Transverse colon (tissue), 4 donors: Measurements from ENCODE around the gene MPPED1.

Experiments used
- CTCF ChIP-seq, 5 experiments: fragments of 200-600 bp in 3 of 5; fragments of 450-650 bp in 2 of 5; sonication (generic) in 3 of 5; IDR thresholded peaks; 1 replicate in 2 of 5; 2 replicates in 3 of 5; pipeline ENCODE4 v1.5.1; 2016 to 2017; ENCODE audit warnings: antibody characterized with exemption in 5 of 5, inconsistent platforms in 3 of 5, mild to moderate bottlenecking in 2 of 5, moderate library complexity in 1 of 5
- POLR2A ChIP-seq: fragments of 450-650 bp; IDR thresholded peaks from one replicate; pipeline ENCODE4 v1.6.1; 2016; ENCODE audit warnings: antibody characterized with exemption, mild to moderate bottlenecking, moderate library complexity
- POLR2AphosphoS5 ChIP-seq, 3 donors: sonication (generic); formaldehyde crosslinking; IDR thresholded peaks; one replicate each; pipeline ENCODE4 v1.6.1; 2016; ENCODE audit warnings: antibody characterized with exemption in 3 of 3

- no peak for TF ChIP-seq CTCF (IDR thresholded peaks at IDR 0.05)
- TF ChIP-seq POLR2AphosphoS5 (IDR thresholded peaks at IDR 0.05), result no peak
- TF ChIP-seq POLR2A, result no peak
These were observed 92.3 kb downstream of the MPPED1 start for GRCh38 chr22:43504068-43504467.
